Neural crest cell (in vitro differentiated cells): Measurements from ENCODE around the gene DOK5. TPM values are rescaled to one million over a fixed set of nuclear protein-coding genes. Genes with fewer than 3 reads are reported as not detected.
A peak's percentile ranks its signal among the peaks of the same experiment; 100 is the strongest.

ENCODE experiments used
- DNase-seq: peaks from one replicate; pipeline ENCODE4 v3.0.0; 2021; ENCODE audit warnings: low read depth, mixed read lengths, low spot score
- H3K27ac Mint-ChIP-seq: one replicate; pipeline ENCODE4 v1.8.0; 2021; ENCODE audit warnings: mild to moderate bottlenecking, mixed read lengths; ENCODE audit not compliant: unreplicated experiment
- H3K27me3 Mint-ChIP-seq: 2 replicates; pipeline ENCODE4 v1.8.0; 2021; ENCODE audit warnings: low read depth, mild to moderate bottlenecking, mixed read lengths
- H3K36me3 Mint-ChIP-seq: 2 replicates; pipeline ENCODE4 v1.8.0; 2021; ENCODE audit warnings: low read depth, mild to moderate bottlenecking, mixed read lengths
- H3K4me1 Mint-ChIP-seq: 2 replicates; pipeline ENCODE4 v1.8.0; 2021; ENCODE audit warnings: mixed read lengths
- H3K4me3 Mint-ChIP-seq: one replicate; pipeline ENCODE4 v1.8.0; 2021; ENCODE audit warnings: mild to moderate bottlenecking, mixed read lengths
- H3K9me3 Mint-ChIP-seq: 2 replicates; pipeline ENCODE4 v1.8.0; 2021; ENCODE audit warnings: mixed read lengths
- total RNA-seq: library from RNA; stranded (reverse); gene quantifications from 2 replicates; pipeline ENCODE4 v1.2.1, GENCODE V29; 2021
- TF ChIP-seq, protein P1 (sequence below): fragments of 200-600 bp; sonication (generic); conservative IDR thresholded peaks from 2 replicates; pipeline ENCODE4 v1.5.0; 2021; ENCODE audit warnings: antibody characterized with exemption, mild to moderate bottlenecking

The DOK5 gene
- total RNA-seq, 1 donor from 2014 or later, result 4.4 TPM

DNA sequence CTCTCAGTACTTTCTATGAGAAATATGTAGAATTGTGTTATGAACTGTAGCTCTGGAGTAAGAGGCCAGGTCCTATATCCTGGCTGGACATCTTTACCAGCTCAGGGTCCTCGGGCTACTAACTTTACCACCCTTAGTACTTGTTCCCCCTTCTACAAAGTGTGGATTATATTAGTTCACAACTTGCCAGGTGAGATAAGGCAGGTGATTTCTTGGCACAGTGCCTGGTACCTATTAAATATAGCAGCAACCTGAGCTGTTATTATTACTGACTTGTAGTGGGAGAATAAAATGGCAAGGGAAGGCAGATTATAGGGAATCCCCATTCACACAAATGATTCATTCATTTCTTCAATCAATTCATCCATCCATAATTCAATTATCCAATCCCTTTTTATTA is 150.1 kb downstream of the DOK5 start:
- Mint-ChIP-seq H3K4me1 (peaks cover 38% of the 10 kb centered on the region), H3K9me3 (no peaks in the 10 kb centered on the region), H3K36me3 (no peaks in the 10 kb centered on the region), H3K27me3 (no peaks in the 10 kb centered on the region), H3K4me3 (peak overlapping the region; percentile 47), H3K27ac (no peak overlapping the region)
- TF ChIP-seq, protein P1, sequence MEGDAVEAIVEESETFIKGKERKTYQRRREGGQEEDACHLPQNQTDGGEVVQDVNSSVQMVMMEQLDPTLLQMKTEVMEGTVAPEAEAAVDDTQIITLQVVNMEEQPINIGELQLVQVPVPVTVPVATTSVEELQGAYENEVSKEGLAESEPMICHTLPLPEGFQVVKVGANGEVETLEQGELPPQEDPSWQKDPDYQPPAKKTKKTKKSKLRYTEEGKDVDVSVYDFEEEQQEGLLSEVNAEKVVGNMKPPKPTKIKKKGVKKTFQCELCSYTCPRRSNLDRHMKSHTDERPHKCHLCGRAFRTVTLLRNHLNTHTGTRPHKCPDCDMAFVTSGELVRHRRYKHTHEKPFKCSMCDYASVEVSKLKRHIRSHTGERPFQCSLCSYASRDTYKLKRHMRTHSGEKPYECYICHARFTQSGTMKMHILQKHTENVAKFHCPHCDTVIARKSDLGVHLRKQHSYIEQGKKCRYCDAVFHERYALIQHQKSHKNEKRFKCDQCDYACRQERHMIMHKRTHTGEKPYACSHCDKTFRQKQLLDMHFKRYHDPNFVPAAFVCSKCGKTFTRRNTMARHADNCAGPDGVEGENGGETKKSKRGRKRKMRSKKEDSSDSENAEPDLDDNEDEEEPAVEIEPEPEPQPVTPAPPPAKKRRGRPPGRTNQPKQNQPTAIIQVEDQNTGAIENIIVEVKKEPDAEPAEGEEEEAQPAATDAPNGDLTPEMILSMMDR, result no peak
- no peak for DNase-seq

DNA sequence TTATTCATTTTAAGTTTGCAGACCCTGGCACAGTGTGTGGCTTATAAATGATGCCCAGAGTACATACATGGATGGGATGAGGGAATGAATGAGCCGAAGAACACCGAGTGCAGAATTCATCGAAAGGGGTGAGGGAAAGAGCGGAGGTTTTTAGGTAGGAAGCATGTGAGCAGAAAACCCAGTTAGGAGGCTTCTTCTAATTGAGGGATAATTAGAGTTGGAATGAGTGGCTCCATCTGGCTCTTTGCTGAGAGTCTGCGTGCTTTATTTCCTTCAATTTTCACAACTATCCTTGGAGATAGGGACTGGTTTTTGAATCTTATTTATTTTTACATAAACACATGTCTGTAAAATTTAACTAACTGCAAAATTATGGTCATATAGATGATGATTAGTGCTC is 150.7 kb downstream of the DOK5 start:
- Mint-ChIP-seq H3K27ac (peak overlapping the region; percentile 20), H3K4me3 (no peak overlapping the region), H3K9me3 (no peaks in the 10 kb centered on the region), H3K36me3 (no peaks in the 10 kb centered on the region), H3K27me3 (no peaks in the 10 kb centered on the region), H3K4me1 (peaks cover 38% of the 10 kb centered on the region)
- TF ChIP-seq, protein P1, result no peak
- no peak for DNase-seq

DNA sequence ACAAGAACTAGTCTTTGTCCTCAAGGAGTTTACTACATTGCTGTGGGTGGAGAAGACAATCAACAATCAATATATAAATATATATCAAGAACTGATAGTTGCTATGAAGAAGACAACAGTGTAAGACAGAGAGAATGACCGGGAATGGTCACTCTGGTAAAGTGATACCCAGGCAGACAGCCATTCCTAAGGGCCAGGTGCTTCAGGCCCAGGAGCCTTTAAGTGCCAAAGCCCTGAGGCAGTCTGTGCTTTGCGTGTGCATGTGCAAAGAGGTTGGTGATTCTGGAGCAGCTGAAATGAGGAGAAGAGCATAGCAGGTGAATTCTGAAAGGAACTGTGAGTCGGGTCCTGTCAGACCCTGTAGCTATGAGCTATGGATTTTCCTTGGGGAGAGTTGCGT is 154.2 kb downstream of the DOK5 start:
- TF ChIP-seq, protein P1, result no peak
- Mint-ChIP-seq H3K4me3 (no peak overlapping the region), H3K27me3 (no peaks in the 10 kb centered on the region), H3K36me3 (no peaks in the 10 kb centered on the region), H3K4me1 (peaks cover 20% of the 10 kb centered on the region), H3K27ac (no peak overlapping the region), H3K9me3 (no peaks in the 10 kb centered on the region)
- no peak for DNase-seq

DNA sequence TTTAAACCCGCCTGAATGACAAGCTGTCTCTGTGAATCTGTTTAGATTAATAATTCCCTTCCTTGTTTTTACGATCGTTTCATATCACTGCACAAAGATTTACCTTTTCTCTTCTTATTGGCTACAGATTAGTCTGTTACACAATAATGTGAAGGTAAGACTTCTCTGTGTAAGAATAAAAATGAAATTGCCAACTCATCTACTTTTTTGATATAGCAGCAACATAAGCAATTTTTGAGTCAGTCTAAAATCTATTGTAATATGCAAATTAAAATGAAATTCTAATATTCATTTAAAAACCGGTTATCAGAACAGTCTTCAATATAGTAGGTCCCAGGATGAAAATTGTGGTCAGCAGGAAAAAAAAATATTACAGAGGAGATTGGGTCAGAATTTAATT is 155.2 kb downstream of the DOK5 start:
- H3K4me1 Mint-ChIP-seq, result peaks cover 11% of the 10 kb centered on the region
- TF ChIP-seq, protein P1, result no peak
- DNase-seq, result no peak
- H3K9me3 Mint-ChIP-seq, result no peaks in the 10 kb centered on the region
- no peak overlapping the region for H3K4me3 Mint-ChIP-seq
- H3K36me3 Mint-ChIP-seq, result no peaks in the 10 kb centered on the region
- no peaks in the 10 kb centered on the region for H3K27me3 Mint-ChIP-seq
- no peak overlapping the region for H3K27ac Mint-ChIP-seq

DNA sequence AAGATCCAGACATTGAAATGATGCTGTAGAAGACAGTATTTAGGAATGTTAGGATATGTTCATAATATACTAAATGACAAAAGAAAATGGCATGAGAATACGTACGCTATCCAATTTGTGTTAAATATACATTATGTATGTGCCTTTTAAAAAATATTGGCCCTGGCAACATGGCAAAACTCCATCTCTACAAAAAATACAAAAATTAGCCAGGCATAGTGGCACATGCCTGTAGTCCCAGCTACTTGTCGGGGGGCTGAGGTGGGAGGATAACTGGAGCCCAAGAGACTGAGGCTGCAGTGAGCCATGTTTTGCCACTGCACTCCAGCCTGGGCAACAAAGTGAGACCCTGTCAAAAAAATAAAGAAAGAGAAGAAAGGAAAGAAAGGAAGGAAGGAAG is 155.7 kb downstream of the DOK5 start:
- no peaks in the 10 kb centered on the region for H3K27me3 Mint-ChIP-seq
- H3K27ac Mint-ChIP-seq, result no peak overlapping the region
- no peak for DNase-seq
- peaks cover 6% of the 10 kb centered on the region for H3K4me1 Mint-ChIP-seq
- H3K4me3 Mint-ChIP-seq, result no peak overlapping the region
- TF ChIP-seq, protein P1, result no peak
- H3K36me3 Mint-ChIP-seq, result no peaks in the 10 kb centered on the region
- H3K9me3 Mint-ChIP-seq, result no peaks in the 10 kb centered on the region
